ENCODE measurements around the gene PLXDC2. TPM values are rescaled to one million over a fixed set of nuclear protein-coding genes. Genes with fewer than 3 reads are reported as not detected.

PLXDC2 gene
- total RNA-seq, 1 donor from 2014 or later: 129 TPM

DNA sequence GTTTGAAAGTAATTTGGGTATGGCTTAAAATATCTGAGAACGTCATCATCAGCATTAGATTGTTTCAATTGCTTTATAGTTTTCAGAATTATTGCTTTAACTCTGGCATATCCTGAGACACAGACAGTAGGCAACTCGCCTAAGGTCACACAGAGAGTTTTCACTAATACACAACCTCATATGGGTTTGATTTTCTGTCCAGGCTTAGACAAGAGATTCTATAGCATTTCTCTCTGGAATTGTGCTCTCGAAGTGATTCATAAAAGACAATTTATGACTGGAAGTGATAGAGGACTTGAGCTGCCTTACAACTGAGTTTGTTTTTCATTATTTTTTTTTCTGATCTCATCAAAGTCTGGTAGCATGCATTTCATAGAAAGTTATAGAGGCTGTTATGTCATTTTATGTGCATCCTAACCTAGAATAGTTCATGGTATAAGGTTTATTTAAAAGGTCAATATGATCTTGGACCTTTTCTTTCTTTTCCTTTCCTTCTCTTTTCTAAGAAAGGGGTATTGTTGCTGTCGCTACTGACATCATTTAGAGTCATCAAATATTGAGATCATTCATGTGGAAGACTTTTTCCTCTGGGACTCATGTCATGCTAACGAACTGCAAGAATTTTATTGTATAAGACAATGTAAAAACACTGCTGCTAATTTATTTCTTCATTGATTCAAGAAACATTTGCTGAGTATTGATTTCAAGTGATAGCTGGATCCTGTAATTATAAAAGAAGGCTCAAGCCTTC lies 278.2 kb downstream of the PLXDC2 start:
- intact Hi-C loops (cut with DNase I): no loop called here
- DNase-seq: no peak
- no peaks in the 10 kb centered on the region for H3K27me3 ChIP-seq
- TF ChIP-seq, protein P1, sequence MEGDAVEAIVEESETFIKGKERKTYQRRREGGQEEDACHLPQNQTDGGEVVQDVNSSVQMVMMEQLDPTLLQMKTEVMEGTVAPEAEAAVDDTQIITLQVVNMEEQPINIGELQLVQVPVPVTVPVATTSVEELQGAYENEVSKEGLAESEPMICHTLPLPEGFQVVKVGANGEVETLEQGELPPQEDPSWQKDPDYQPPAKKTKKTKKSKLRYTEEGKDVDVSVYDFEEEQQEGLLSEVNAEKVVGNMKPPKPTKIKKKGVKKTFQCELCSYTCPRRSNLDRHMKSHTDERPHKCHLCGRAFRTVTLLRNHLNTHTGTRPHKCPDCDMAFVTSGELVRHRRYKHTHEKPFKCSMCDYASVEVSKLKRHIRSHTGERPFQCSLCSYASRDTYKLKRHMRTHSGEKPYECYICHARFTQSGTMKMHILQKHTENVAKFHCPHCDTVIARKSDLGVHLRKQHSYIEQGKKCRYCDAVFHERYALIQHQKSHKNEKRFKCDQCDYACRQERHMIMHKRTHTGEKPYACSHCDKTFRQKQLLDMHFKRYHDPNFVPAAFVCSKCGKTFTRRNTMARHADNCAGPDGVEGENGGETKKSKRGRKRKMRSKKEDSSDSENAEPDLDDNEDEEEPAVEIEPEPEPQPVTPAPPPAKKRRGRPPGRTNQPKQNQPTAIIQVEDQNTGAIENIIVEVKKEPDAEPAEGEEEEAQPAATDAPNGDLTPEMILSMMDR (IDR thresholded peaks at IDR 0.05): no peak
- ATAC-seq: no peak
- no peak overlapping the region for H3K27ac ChIP-seq
- H3K4me1 ChIP-seq: no peaks in the 10 kb centered on the region
- no peaks in the 10 kb centered on the region for H3K36me3 ChIP-seq
- no peaks in the 10 kb centered on the region for H3K9me3 ChIP-seq
- no peak overlapping the region for H3K4me3 ChIP-seq

- no peaks in the 10 kb centered on the region for H3K27me3 ChIP-seq
- no peak overlapping the region for H3K4me3 ChIP-seq
- H3K9me3 ChIP-seq: no peaks in the 10 kb centered on the region
- peak; percentile 52 for ATAC-seq
- intact Hi-C loops (cut with DNase I): no loop called here
- H3K36me3 ChIP-seq: no peaks in the 10 kb centered on the region
- TF ChIP-seq, protein P1 (IDR thresholded peaks at IDR 0.05): no peak
- DNase-seq: no peak
- H3K27ac ChIP-seq: no peak overlapping the region
- no peaks in the 10 kb centered on the region for H3K4me1 ChIP-seq
These were observed 283.9 kb downstream of the PLXDC2 start for GRCh38 chr10:20100171-20100570.

DNA sequence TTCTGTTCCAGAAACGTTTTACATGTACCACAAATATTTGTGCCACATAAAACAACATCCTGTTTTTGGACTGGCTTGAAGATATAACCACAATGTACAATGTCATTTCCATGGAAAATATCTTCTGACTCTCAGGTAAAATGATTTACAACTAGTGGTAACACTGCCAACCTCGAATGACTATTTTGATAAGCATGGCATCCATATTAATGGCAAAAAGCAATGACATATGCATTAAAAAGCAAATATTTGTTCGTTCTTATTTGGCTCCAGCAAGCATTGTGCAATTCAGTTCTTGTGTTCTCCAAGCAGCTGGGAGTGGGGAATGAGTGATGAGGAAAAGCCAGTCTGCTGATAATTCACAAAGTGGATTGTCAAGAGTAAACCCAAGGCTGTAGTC lies 289.0 kb downstream of the PLXDC2 start:
- H3K9me3 ChIP-seq: no peaks in the 10 kb centered on the region
- no peaks in the 10 kb centered on the region for H3K4me1 ChIP-seq
- no peak for ATAC-seq
- intact Hi-C loops (cut with DNase I): no loop called here
- TF ChIP-seq, protein P1 (IDR thresholded peaks at IDR 0.05): no peak
- no peak for DNase-seq
- H3K27ac ChIP-seq: no peak overlapping the region
- H3K36me3 ChIP-seq: no peaks in the 10 kb centered on the region
- H3K27me3 ChIP-seq: no peaks in the 10 kb centered on the region
- no peak overlapping the region for H3K4me3 ChIP-seq

GRCh38 chr10:20105931-20106330 lies 289.7 kb downstream of the PLXDC2 start:
- Histone ChIP-seq H3K4me1 (no peaks in the 10 kb centered on the region), H3K27ac (no peak overlapping the region), H3K4me3 (no peak overlapping the region), H3K9me3 (no peaks in the 10 kb centered on the region), H3K36me3 (no peaks in the 10 kb centered on the region), H3K27me3 (no peaks in the 10 kb centered on the region)
- DNase-seq (no peak), ATAC-seq (no peak)
- TF ChIP-seq, protein P1 (IDR thresholded peaks at IDR 0.05): no peak
- intact Hi-C loops (cut with DNase I): no loop called here

DNA sequence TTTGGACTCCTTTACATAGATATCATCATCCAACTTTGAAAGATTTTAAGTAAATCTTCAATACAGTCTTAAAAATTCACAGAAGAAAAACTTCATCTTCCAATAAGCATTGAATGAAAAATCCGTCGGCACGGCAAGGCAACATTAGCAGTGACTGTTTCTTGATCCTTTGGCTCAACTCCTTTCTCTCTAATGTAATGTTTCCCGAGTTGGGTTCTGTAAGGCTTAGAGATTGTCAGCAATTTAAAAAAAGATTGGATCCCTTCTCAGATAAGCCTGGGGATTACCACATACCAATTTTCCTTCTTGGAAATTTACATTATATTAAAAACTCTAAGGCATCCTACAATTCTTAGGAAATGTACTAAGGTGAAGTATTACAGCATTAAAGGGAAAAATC lies 291.8 kb downstream of the PLXDC2 start:
- intact Hi-C loops (cut with DNase I): no loop called here
- Histone ChIP-seq H3K4me3 (no peak overlapping the region), H3K4me1 (no peaks in the 10 kb centered on the region), H3K9me3 (no peaks in the 10 kb centered on the region), H3K27ac (no peak overlapping the region), H3K27me3 (no peaks in the 10 kb centered on the region), H3K36me3 (no peaks in the 10 kb centered on the region)
- TF ChIP-seq, protein P1 (IDR thresholded peaks at IDR 0.05): no peak
- DNase-seq (no peak), ATAC-seq (no peak)

Measured in upper lobe of right lung (tissue), 1 donor.